Measurements from ENCODE around the gene ROPN1L. TPM values are rescaled to one million over a fixed set of nuclear protein-coding genes. Genes with fewer than 3 reads are reported as not detected.

The ROPN1L gene
- total RNA-seq, 4 donors from 2014 or later, result 0.71 to 4.0 (median 1.0) TPM; not detected in 1

DNA sequence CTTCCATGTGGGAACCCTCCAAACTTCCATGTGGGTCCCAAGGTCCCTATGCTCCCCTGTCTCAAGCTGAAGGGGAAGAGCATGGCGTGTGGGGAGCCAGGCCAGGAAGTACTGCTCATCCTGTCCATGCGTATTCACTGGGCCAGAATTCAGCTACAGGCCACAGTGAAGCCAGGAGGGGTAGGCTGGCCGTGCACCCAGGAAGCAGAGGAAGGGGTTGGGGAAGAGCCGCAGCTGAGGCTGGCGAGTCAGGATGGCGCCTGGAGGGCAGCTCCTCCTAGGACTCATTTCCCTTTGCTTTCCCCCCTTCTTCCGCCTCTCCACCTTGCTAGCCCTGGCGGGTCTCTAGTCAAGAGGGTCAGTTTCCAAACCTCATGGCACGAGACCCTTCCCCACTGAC lies 57.4 kb downstream of the ROPN1L start:
- intact Hi-C loops (cut with DNase I; ENCODE audit: low total_unique reads), result no loop called here
- no peak for TF ChIP-seq POLR2A (IDR thresholded peaks at IDR 0.05)
- TF ChIP-seq, protein P1, sequence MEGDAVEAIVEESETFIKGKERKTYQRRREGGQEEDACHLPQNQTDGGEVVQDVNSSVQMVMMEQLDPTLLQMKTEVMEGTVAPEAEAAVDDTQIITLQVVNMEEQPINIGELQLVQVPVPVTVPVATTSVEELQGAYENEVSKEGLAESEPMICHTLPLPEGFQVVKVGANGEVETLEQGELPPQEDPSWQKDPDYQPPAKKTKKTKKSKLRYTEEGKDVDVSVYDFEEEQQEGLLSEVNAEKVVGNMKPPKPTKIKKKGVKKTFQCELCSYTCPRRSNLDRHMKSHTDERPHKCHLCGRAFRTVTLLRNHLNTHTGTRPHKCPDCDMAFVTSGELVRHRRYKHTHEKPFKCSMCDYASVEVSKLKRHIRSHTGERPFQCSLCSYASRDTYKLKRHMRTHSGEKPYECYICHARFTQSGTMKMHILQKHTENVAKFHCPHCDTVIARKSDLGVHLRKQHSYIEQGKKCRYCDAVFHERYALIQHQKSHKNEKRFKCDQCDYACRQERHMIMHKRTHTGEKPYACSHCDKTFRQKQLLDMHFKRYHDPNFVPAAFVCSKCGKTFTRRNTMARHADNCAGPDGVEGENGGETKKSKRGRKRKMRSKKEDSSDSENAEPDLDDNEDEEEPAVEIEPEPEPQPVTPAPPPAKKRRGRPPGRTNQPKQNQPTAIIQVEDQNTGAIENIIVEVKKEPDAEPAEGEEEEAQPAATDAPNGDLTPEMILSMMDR (IDR thresholded peaks at IDR 0.05), result no peak
- H3K4me3 ChIP-seq (ENCODE audit: low read depth, poor library complexity, severe bottlenecking), result no peak overlapping the region
- WGBS, 2 donors, result 88 to 92% methylated on average over 9 of the region's 9 CpGs
- DNase-seq (ENCODE audit: low spot score in 2 of 2), result no peak

DNA sequence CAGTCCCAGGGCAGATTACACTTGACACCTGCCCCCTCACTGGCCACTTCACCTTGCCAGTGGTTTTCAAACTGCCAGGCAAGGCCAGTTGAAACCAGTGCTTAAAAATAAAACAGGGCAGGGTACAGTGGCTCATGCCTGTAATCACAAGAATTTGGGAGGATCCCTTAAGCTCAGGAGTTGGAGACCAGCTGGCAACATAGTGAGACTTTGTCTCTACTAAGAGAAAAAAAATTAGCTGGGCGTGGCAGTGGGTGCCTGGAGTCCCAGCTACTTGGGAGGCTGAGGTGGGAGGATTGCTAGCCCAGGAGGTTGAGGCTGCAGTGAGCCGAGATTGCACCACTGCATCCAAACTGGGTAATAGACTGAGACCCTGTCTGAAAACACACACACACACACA lies 58.1 kb downstream of the ROPN1L start:
- intact Hi-C loops (cut with DNase I; ENCODE audit: low total_unique reads), result no loop called here
- no peak overlapping the region for H3K4me3 ChIP-seq (ENCODE audit: low read depth, poor library complexity, severe bottlenecking)
- TF ChIP-seq POLR2A (IDR thresholded peaks at IDR 0.05), result no peak
- TF ChIP-seq, protein P1 (IDR thresholded peaks at IDR 0.05), result no peak
- DNase-seq (ENCODE audit: low spot score in 2 of 2), result no peak
- 88 to 94% methylated on average over 2 of the region's 2 CpGs for WGBS, 2 donors

DNA sequence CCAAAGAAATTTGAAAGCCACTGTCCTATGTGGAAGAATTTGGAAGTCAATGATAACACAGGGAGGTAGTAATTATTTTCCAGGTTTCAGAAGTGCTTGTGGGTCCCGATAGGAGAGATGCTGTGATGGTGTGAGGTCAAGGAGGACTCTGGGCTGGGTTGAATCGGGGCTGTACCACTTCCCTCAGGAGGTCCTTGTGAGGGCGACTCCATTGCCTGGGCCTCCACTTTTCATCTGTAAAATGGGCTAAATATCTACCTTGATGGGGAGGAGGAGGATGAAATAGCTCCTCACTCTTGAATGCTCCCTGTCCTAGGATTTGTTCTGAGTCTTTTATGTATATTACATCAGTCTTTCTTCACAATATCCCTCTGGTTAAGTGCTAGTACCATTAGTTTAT lies 59.0 kb downstream of the ROPN1L start:
- TF ChIP-seq, protein P1 (IDR thresholded peaks at IDR 0.05), result no peak
- TF ChIP-seq POLR2A (IDR thresholded peaks at IDR 0.05), result no peak
- no peak overlapping the region for H3K4me3 ChIP-seq (ENCODE audit: low read depth, poor library complexity, severe bottlenecking)
- DNase-seq (ENCODE audit: low spot score in 2 of 2), result no peak
- intact Hi-C loops (cut with DNase I; ENCODE audit: low total_unique reads), result no loop called here
- WGBS, 2 donors, result 93 to 97% methylated on average over 3 of the region's 3 CpGs

DNA sequence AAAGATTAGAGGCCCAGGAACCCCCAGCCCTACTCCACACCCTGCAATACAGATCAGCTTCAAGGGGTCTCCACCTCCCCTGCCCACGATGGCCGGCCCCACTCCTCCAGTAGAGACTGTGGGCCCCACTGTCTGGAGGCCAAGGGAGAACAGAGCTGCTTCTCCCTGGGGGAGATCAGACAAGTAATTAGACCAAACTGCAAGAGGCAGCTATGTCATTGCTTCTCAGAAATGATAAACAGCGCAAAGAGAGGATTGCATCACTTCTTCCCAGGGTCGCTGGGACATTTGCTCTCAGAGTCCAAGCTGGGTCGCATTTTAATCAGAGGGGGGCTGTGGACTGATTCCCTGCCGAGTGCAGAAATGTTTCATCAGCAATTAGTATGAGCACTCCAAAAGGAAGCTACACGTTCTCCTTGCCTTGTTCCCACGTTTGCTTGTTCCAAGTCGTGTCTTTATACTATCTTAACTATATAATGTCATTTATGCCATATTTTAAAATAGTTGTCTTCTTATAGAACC lies 59.9 kb downstream of the ROPN1L start:
- WGBS, 2 donors, result 78 to 82% methylated on average over 9 of the region's 9 CpGs
- TF ChIP-seq POLR2A (IDR thresholded peaks at IDR 0.05), result no peak
- TF ChIP-seq, protein P1 (IDR thresholded peaks at IDR 0.05), result no peak

DNA sequence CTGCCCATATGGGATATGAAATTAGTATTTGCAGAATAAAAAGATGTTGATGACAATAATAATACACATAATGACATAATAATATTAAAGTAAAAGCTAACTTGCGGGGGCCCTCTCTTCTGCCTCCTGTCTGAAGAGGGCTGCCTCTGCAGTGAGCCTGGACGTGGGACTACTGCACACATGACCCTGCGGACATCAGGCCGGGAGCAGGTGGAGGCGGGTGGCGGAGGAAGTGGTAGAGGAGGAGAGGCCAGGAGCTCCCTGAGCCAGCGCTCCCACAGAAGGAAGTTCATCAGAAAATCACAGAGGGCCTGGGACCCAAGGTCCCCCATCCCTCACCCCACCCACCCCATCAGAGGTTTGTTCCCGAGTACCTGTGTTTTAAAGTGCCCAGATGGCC lies 60.5 kb downstream of the ROPN1L start:
- no peak overlapping the region for H3K4me3 ChIP-seq (ENCODE audit: low read depth, poor library complexity, severe bottlenecking)
- 79 to 90% methylated on average over 8 of the region's 8 CpGs for WGBS, 2 donors
- TF ChIP-seq, protein P1 (IDR thresholded peaks at IDR 0.05), result no peak
- TF ChIP-seq POLR2A (IDR thresholded peaks at IDR 0.05), result no peak
- intact Hi-C loops (cut with DNase I; ENCODE audit: low total_unique reads), result no loop called here
- DNase-seq (ENCODE audit: low spot score in 2 of 2), result no peak

More for the DNA sequence above, 59.9 kb downstream of the ROPN1L start:
- DNase-seq (ENCODE audit: low spot score in 2 of 2), result no peak
- intact Hi-C loops (cut with DNase I; ENCODE audit: low total_unique reads), result no loop called here
- H3K4me3 ChIP-seq (ENCODE audit: low read depth, poor library complexity, severe bottlenecking), result no peak overlapping the region

DNA sequence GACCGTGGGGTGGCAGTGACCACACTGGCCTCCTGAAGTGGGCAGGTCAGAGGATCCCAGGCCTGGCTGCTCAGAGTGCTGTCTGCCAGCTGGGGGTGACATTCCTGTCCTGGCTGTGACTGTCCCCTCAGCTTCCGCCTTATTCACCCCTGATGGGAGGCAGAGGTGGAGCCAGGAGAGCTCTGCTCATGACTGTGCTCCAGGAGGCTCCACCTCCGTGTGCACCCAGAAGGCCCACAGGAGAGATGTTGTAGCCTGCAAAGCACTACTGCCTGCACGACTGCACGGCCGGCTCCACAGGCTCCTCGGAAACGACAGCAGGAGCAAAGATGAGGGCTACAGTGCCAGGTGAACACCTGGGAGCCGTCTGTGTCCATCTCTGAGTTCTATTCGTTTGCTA lies 60.9 kb downstream of the ROPN1L start:
- DNase-seq (ENCODE audit: low spot score in 2 of 2), result no peak
- intact Hi-C loops (cut with DNase I; ENCODE audit: low total_unique reads), result no loop called here
- no peak overlapping the region for H3K4me3 ChIP-seq (ENCODE audit: low read depth, poor library complexity, severe bottlenecking)
- no peak for TF ChIP-seq POLR2A (IDR thresholded peaks at IDR 0.05)
- TF ChIP-seq, protein P1 (IDR thresholded peaks at IDR 0.05), result no peak
- 82 to 88% methylated on average over 7 to 10 of the region's 10 CpGs for WGBS, 2 donors

All from lower leg skin (tissue), 4 donors.